Large intestine (tissue), 3 donors: ENCODE data around the gene SSR3. TPM values are rescaled to one million over a fixed set of nuclear protein-coding genes. Genes with fewer than 3 reads are reported as not detected.

ENCODE experiments used
- DNase-seq, 2 donors: peaks; one replicate each; pipeline versions ENCODE4 v3.0.0 to v3.0.0-alpha.2; 2013
- H3K27ac ChIP-seq: one replicate; pipeline ENCODE4 v1.5.1; 2013; ENCODE audit warnings: low read length
- H3K27me3 ChIP-seq: 2 replicates; pipeline ENCODE4 v1.6.1; 2013; ENCODE audit warnings: low read length; ENCODE audit not compliant: control insufficient read depth, insufficient read depth
- H3K36me3 ChIP-seq: 2 replicates; pipeline ENCODE4 v1.6.1; 2013; ENCODE audit warnings: low read length; ENCODE audit not compliant: control insufficient read depth, insufficient read depth
- H3K4me1 ChIP-seq: one replicate; pipeline ENCODE4 v1.6.1; 2013; ENCODE audit warnings: low read length; ENCODE audit not compliant: control insufficient read depth, insufficient read depth
- H3K4me3 ChIP-seq: one replicate; pipeline ENCODE4 v1.5.1; 2013; ENCODE audit warnings: low read length
- H3K9me3 ChIP-seq: one replicate; pipeline ENCODE4 v1.6.1; 2013; ENCODE audit warnings: mild to moderate bottlenecking, low read depth, low read length, moderate library complexity; ENCODE audit not compliant: control insufficient read depth
- WGBS: methylation state at CpG from one replicate; pipeline ENCODE4 v1.1.5; 2013; ENCODE audit warnings: low lambda C conversion rate; ENCODE audit not compliant: insufficient coverage; 5-methylcytosine and 5-hydroxymethylcytosine counted together
- polyA plus RNA-seq: library from polyadenylated mRNA; unstranded; fragments of 120-200 nt; gene quantifications from one replicate; pipeline ENCODE4 v1.2.1, GENCODE V29; 2013

SSR3 gene
- polyA plus RNA-seq, 1 donor, result 138 TPM

- no peaks in the 10 kb centered on the region for H3K9me3 ChIP-seq
- DNase-seq, result no peak
- H3K4me1 ChIP-seq, result no peaks in the 10 kb centered on the region
- H3K36me3 ChIP-seq, result no peaks in the 10 kb centered on the region
- H3K27ac ChIP-seq, result no peak overlapping the region
- no peaks in the 10 kb centered on the region for H3K27me3 ChIP-seq
- H3K4me3 ChIP-seq, result no peak overlapping the region
Observed at GRCh38 chr3:156518726-156519125, 36.2 kb downstream of the SSR3 start.

GRCh38 chr3:156516961-156517360, 38.0 kb downstream of the SSR3 start:
- Histone ChIP-seq H3K4me3 (no peak overlapping the region), H3K27ac (no peak overlapping the region), H3K27me3 (no peaks in the 10 kb centered on the region), H3K36me3 (no peaks in the 10 kb centered on the region), H3K4me1 (no peaks in the 10 kb centered on the region), H3K9me3 (no peaks in the 10 kb centered on the region)
- DNase-seq, result no peak
- WGBS, result no CpG with 5 or more reads among the region's 1 CpG

DNA sequence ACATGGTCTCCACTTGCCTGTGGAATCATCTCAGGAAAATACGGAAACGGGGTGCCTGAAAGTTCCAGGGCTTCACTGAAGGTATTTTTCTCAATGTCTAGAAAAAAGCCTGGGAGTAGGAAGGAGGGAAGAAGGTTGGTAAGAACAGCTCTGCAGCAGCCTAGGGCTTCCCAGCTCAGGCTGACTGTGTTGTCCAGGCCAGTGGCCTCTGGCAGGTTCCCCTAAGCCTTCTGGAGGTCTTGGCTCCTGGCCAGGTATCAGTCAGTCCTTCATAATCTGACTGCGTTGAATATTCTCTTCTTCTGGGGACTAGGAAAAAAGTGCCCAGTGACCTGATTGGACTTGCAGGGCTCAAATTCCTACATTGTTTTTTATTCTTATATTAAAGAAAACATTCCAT, 38.6 kb downstream of the SSR3 start:
- no CpG with 5 or more reads among the region's 3 CpGs for WGBS
- DNase-seq, result no peak
- Histone ChIP-seq H3K27me3 (no peaks in the 10 kb centered on the region), H3K4me1 (no peaks in the 10 kb centered on the region), H3K9me3 (no peaks in the 10 kb centered on the region), H3K4me3 (no peak overlapping the region), H3K36me3 (no peaks in the 10 kb centered on the region), H3K27ac (no peak overlapping the region)

GRCh38 chr3:156513619-156514018, 41.3 kb downstream of the SSR3 start:
- peaks cover 5% of the 10 kb centered on the region for H3K27me3 ChIP-seq
- 29% methylated on average over 1 of the region's 5 CpGs for WGBS

DNA sequence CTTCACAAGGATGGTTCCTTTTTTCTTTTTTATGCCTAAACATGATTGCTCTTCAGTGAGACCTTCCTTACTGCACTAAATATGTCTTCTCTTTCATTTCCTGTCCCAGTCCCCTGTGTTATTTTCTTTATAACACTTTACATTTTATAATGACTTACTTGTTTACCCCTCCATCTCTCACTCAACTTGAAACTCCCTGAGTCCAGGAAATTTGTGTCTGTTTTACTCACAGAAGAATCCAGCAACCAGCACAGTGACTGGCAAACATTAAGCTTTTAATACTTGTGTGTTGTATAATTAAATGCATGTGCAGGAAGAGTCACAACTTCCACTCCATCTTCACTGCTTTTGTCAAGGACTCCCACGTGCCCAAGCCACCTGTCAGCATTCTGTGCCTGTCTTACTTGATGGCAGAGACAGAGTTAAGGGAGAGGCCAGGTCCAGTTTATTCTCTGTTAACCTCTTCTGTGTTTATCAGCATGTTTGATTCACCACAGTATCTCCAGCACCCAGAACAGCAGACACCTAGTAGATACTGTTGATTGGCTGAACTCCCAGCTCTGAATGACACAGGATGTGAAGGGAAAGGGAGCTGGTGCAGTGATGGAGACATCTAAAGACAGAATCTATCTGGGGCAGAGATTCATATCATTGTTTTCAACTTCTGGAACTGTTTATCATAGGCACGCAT, 42.8 kb downstream of the SSR3 start:
- Histone ChIP-seq H3K27me3 (peaks cover 5% of the 10 kb centered on the region), H3K36me3 (no peaks in the 10 kb centered on the region), H3K9me3 (no peaks in the 10 kb centered on the region), H3K27ac (no peak overlapping the region), H3K4me3 (no peak overlapping the region), H3K4me1 (no peaks in the 10 kb centered on the region)
- WGBS, result 80% methylated on average over 1 of the region's 2 CpGs
- DNase-seq, result no peak

More at GRCh38 chr3:156513619-156514018, 41.3 kb downstream of the SSR3 start:
- no peaks in the 10 kb centered on the region for H3K9me3 ChIP-seq
- no peak for DNase-seq
- H3K4me1 ChIP-seq, result no peaks in the 10 kb centered on the region
- no peaks in the 10 kb centered on the region for H3K36me3 ChIP-seq
- no peak overlapping the region for H3K4me3 ChIP-seq
- no peak overlapping the region for H3K27ac ChIP-seq

DNA sequence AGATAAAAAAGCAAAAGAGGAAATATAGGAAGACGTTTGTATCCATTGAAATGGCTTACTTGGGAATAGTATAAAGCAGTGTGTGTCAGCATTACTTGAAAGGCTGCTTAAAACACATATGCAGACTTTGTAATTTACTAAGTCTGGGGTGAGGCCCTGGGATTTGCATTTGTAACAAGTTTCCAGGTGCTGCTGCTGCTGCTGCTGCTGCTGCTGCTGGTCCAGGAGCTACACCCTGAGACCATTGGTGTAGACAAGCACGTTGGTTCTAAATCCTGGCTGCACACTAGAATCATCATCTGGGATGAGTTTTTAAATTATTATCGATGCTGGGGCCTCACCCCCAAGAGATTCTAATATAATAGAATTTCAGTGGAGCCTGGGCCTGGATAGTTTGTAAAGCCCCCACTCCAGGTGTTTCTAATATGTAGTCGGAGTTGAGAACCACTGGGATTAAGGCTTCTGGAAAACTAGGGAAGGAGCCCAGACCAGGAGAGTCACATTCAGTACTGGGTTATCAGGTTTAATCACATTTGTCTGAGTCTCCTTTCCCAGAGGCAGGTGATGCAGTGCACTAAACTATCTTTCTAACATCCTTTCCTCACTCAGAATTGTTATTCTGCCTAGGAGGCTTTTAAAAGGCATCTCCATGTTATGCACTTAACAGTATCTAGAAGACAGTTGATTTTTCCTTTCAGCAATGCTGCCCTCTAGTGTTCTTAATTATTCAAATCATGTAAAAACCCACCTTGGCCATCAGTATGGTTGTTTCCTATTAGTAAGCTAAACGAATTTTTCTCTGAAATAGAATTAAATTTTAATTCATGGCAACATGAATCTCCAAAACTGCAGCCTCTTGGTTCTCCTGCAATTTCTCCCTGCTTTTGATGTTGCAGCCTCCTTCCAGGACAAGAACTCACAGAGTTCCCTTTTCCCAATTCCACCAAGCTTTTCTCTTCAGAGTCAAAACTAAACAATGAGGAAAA, 45.4 kb downstream of the SSR3 start:
- peak; percentile 20 to 26 for DNase-seq

GRCh38 chr3:156507285-156507684, 47.6 kb downstream of the SSR3 start:
- H3K36me3 ChIP-seq, result no peaks in the 10 kb centered on the region
- no peak overlapping the region for H3K27ac ChIP-seq
- H3K4me3 ChIP-seq, result no peak overlapping the region
- no peaks in the 10 kb centered on the region for H3K9me3 ChIP-seq
- DNase-seq, result no peak
- no peaks in the 10 kb centered on the region for H3K4me1 ChIP-seq
- H3K27me3 ChIP-seq, result peaks cover 5% of the 10 kb centered on the region

More for the DNA sequence above, 45.4 kb downstream of the SSR3 start:
- Histone ChIP-seq H3K4me1 (no peaks in the 10 kb centered on the region), H3K27me3 (peaks cover 5% of the 10 kb centered on the region), H3K4me3 (no peak overlapping the region), H3K36me3 (no peaks in the 10 kb centered on the region), H3K9me3 (no peaks in the 10 kb centered on the region), H3K27ac (no peak overlapping the region)
- WGBS, result 0% methylated on average over 1 of the region's 5 CpGs

- WGBS, result no CpG with 5 or more reads among the region's 5 CpGs
- H3K4me3 ChIP-seq, result no peak overlapping the region
- no peak overlapping the region for H3K27ac ChIP-seq
- no peaks in the 10 kb centered on the region for H3K9me3 ChIP-seq
- no peak for DNase-seq
- no peaks in the 10 kb centered on the region for H3K27me3 ChIP-seq
- no peaks in the 10 kb centered on the region for H3K36me3 ChIP-seq
- no peaks in the 10 kb centered on the region for H3K4me1 ChIP-seq
Observed at GRCh38 chr3:156498307-156498706, 56.6 kb downstream of the SSR3 start.

DNA sequence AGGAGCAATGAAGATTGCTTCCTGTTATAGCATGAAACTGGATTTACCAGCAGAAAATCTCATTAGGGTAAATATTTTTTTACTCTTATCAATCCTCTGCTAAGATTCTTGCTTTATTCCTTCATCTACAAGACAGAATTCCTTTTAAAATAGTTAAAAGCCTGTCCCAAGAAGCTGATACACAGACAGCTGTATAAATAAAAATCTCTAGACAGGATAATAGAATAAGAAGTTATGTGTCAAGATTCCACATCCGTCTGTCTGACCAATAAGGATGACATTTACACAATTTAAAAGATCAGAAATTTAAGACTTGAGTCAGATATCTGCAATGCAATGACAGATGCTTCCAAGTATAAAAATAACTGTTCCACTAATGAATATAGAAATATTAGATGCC, 57.6 kb downstream of the SSR3 start:
- Histone ChIP-seq H3K4me3 (no peak overlapping the region), H3K36me3 (no peaks in the 10 kb centered on the region), H3K9me3 (no peaks in the 10 kb centered on the region), H3K27me3 (no peaks in the 10 kb centered on the region), H3K27ac (no peak overlapping the region), H3K4me1 (no peaks in the 10 kb centered on the region)
- no peak for DNase-seq
- no CpG with 5 or more reads among the region's 1 CpG for WGBS

- Histone ChIP-seq H3K36me3 (no peaks in the 10 kb centered on the region), H3K27me3 (no peaks in the 10 kb centered on the region), H3K4me3 (no peak overlapping the region), H3K4me1 (no peaks in the 10 kb centered on the region), H3K27ac (no peak overlapping the region), H3K9me3 (no peaks in the 10 kb centered on the region)
- DNase-seq, result no peak
- 100% methylated on average over 1 of the region's 1 CpG for WGBS
Observed at GRCh38 chr3:156495816-156496215, 59.1 kb downstream of the SSR3 start.
